GM12878 (cell line): ENCODE data around the gene COA3.

ENCODE experiments used
- EP300 ChIP-seq, 2 experiments: fragments of 150-350 bp in 1 of 2; IDR thresholded peaks; 2 replicates each; pipeline ENCODE4 v1.6.1; 2011 to 2012; ENCODE audit warnings: low read depth in 2 of 2, low read length in 2 of 2, borderline replicate concordance in 1 of 2, improper control_type of control experiment in 1 of 2, inconsistent platforms in 1 of 2; ENCODE audit not compliant: control insufficient read depth in 1 of 2
- HCFC1 ChIP-seq: fragments of 150-350 bp; IDR thresholded peaks from 2 replicates; pipeline ENCODE4 v1.6.1; 2014; ENCODE audit warnings: low read length
- HDGF ChIP-seq: fragments of 450-650 bp; IDR thresholded peaks from 2 replicates; pipeline ENCODE4 v1.6.1; 2016; ENCODE audit warnings: antibody characterized with exemption
- MEF2A ChIP-seq: IDR thresholded peaks from 2 replicates; pipeline ENCODE4 v1.6.1; 2011; ENCODE audit warnings: low read depth, mild to moderate bottlenecking, low read length, moderate library complexity; ENCODE audit not compliant: insufficient read depth
- RAD21 ChIP-seq: IDR thresholded peaks from 2 replicates; pipeline ENCODE4 v1.6.1; 2011; ENCODE audit warnings: mild to moderate bottlenecking, low read depth, low read length, moderate library complexity; ENCODE audit not compliant: insufficient read depth
- REST ChIP-seq: IDR thresholded peaks from 2 replicates; pipeline ENCODE4 v1.6.1; 2012; ENCODE audit warnings: mild to moderate bottlenecking, low read depth, low read length
- YY1 ChIP-seq: IDR thresholded peaks from 2 replicates; pipeline ENCODE4 v1.6.1; 2011; ENCODE audit warnings: low read depth, mild to moderate bottlenecking, low read length
- ZBTB11 ChIP-seq: fragments of 450-650 bp; formaldehyde crosslinking; IDR thresholded peaks from 2 replicates; pipeline ENCODE4 v1.5.0; 2022; ENCODE audit warnings: mild to moderate bottlenecking, missing genetic modification characterization

- TF ChIP-seq RAD21 (no peak), EP300 (IDR thresholded peaks at IDR 0.05; ENCODE audit: borderline replicate concordance in 1 of 2, control insufficient read depth in 1 of 2, low read depth in 2 of 2, low read length in 2 of 2) (no peak), HDGF (no peak), REST (no peak), YY1 (no peak), ZBTB11 (no peak), HCFC1 (no peak), MEF2A (no peak)
Observed at GRCh38 chr17:42772945-42773289, 25.6 kb downstream of the COA3 start.
